DMS53 treated with DMSO at 0.1 percent for 48 hours (cell line): ENCODE data around the gene SNX25.
"Not testable (repeated sequence)": the region's sequence is repeated elsewhere in the genome, so short reads cannot be mapped to it uniquely, and the experiment has no call there.

Source experiments
- DNase-seq: peaks from one replicate; lab custom pipeline; 2025; ENCODE audit not compliant: unreplicated experiment; lab: John Stamatoyannopoulos, UW

SNX25 gene

GRCh38 chr4:185229021-185229818 lies 19.8 kb downstream of the SNX25 start:
- DNase-seq = no peak

GRCh38 chr4:185232370-185232769 lies 23.0 kb downstream of the SNX25 start:
- no peak for DNase-seq

GRCh38 chr4:185235119-185235842 lies 25.9 kb downstream of the SNX25 start:
- no peak for DNase-seq

GRCh38 chr4:185235843-185236503 lies 26.6 kb downstream of the SNX25 start:
- no peak for DNase-seq

DNA sequence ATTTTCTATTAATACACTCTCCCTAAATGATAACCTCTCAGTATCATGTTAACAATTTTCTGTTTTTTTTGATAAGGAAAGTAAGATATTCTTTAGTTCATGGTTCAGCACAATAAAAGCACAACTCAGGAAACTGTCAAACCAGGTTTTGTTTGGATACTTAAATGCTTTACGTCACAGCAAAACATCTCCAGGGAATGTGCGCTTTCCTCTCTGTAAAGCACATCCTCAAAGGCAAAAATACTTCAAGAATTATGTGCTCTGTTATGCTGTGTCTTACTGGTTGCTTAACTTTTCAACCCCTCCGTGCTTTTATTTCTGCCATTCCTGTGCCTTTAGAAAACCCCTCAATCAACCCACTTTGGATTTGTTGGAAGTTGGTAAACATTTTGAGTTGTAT lies 27.8 kb downstream of the SNX25 start:
- DNase-seq = no peak

- DNase-seq = no peak
Observed at GRCh38 chr4:185238215-185238681, 28.9 kb downstream of the SNX25 start.

DNA sequence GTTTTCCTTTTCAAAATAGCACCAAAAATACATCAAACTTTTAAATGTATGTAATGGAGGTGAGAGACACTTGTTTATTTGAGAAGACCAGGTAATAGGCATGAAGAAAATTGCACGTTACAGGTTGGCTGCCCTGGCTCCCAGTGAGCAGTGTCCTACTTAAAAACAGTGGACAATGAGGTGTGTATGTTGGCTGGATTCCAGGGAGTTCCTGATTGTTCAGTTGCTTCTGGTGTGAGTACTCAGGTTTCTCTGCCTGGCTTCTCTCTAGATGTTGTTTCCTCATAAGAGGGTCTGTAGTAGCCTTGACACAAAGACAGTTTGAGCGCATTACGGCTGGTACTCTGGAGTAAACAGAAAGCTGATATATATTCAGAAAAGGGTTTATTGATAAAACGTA lies 29.4 kb downstream of the SNX25 start:
- no peak for DNase-seq

DNA sequence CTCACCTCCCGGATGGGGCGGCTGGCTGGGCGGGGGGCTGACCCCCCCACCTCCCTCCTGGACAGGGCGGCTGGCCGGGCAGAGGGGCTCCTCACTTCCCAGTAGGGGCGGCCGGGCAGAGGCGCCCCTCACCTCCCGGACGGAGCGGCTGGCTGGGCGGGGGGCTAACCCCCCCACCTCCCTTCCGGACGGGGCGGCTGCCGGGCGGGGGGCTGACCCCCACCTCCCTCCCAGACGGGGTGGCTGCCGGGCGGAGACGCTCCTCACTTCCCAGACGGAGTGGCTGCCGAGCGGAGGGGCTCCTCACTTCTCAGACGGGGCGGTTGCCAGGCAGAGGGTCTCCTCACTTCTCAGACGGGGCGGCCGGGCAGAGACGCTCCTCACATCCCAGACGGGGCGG lies 31.1 kb downstream of the SNX25 start:
- not testable (repeated sequence) for DNase-seq

DNA sequence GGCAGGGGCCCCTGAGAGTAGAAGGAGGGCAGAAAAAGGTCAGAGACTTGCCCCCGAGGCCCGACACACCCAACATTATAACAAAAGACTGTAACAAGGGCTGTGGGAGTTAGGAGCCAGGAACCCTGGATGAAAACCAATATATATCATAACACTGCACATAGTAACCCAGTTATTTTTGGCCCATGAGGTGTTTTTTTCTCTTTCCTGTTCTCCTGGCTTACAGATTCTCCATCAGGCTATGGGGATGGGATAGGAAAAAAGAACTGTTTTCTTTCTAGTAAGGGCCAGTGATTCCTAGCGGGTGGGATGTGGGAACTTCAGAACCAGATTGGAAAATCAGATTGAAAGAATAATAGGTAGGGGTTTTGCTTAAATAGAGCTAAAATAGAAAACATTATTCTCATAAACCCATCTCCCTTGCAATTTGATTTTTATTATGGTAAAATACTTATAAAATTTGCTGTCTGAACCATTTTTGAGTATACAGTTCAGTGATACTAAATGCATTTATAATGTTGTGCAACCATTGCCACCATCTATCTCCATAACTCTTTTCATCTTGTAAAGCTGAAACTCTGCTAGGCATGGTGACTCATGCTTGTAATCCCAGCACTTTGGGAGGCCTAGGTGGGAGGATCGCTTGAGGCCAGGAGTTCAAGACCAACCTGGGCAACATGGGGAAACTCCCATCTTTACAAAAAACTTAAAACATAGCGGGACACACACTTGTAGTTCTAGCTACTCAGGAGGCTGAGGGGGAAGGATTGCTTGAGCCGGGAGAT lies 33.5 kb downstream of the SNX25 start:
- no peak for DNase-seq

DNA sequence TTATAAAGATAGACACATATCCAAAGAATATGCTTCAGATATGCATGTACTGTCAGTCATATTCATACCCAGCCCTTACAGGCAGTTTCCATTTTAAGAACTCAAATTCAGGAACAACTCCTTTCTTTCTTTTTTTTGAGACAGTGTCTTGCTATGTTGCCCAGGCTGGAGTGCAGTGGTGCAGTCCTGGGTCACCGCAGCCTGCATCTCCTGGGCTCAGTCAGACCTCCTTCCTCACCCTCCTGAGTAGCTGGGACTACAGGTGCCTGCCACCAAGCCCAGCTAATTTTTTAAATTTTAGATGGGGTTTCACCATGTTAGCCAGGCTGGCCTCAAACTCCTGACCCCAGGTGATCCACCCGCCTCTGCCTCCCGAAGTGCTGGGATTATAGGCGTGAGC lies 34.5 kb downstream of the SNX25 start:
- DNase-seq = no peak

- DNase-seq = no peak
Observed at GRCh38 chr4:185244763-185245162, 35.4 kb downstream of the SNX25 start.

GRCh38 chr4:185246453-185246852 lies 37.1 kb downstream of the SNX25 start:
- no peak for DNase-seq

DNA sequence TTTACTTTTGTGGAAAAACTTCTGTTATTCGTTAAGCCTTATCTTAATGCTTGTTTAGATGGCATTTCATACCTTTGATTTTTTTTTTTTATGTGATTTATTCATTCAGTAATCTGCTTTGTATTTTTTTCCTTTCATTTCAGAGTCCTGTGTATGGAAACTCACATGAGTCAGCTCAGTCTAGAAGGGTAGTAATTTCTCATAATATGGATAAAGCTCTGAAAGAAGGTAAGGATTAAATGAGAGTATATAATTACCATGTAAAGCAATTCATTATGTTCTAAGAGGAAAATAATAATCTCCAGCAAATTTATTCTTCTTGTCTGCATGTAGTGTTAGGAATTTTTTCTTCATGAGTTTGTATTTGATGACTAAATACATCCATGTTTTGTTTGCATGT lies 37.8 kb downstream of the SNX25 start:
- no peak for DNase-seq

DNA sequence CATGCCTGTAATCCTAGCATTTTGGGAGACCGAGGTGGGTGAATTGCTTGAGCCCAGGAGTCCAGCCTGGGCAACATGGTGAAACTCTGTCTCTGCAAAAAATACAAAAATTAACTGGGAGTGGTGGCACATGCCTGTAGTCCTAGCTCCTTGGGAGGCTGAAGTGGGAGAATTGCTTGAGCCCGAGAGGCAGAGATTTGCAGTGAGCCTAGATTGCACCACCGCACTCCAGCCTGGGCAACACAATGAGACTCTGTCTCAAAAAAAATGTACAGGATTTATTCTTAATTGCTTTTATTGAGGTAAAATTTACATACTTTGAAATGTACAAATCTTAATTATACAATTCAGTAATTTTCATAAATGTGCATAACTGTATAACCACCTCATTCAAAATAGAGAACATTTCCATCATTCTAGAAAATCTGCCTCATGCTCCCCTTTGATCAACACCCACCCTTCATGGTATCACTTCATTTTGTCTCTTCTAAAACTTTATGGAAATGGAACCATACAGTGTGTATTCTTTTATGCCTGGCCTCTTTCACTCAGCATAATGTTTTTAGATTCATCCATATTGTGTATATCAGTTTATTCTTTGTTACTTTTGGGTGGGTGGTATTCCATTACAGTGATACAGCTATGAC lies 39.1 kb downstream of the SNX25 start:
- no peak for DNase-seq

- DNase-seq = no peak
Observed at GRCh38 chr4:185249105-185249504, 39.7 kb downstream of the SNX25 start.

- DNase-seq = no peak
Observed at GRCh38 chr4:185254434-185254833, 45.0 kb downstream of the SNX25 start.

GRCh38 chr4:185255868-185256267 lies 46.5 kb downstream of the SNX25 start:
- DNase-seq = no peak

DNA sequence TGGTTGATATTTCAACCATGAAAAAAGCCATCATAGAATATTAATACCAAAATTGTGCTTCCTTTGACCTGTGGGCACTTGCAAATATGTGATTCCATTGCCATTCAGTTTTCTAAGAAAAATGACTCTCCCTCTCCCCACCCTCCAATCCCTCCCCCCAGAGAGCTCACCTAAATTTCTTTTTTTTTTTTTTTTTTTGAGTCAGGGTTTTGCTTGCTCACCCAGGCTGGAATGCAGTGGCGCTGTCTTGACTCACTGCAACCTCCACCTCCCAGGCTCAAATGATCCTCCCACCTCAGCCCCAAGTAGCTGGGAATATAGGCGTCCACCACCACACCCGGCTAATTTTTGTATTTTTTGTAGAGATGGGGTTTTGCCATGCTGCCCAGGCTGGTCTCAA lies 47.0 kb downstream of the SNX25 start:
- no peak for DNase-seq

DNA sequence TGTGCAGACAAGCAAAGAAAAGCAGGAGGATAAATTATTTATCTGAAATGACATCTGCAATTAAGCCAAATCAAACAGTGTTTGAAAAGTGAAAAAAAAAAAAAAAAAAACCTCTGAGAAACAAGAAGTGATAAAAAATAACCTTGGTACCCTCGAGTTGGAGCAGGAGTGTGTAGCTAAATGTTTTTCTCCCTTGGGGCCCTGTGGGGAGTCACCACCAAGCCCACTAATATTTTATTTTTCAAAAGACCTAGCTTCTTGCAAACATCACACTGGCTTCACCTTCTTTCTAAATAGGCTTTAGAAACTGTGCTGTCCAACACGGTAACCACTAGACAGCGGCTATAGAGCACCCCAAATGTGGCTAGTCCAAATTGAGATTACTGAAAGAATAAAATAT lies 47.7 kb downstream of the SNX25 start:
- DNase-seq = no peak

- DNase-seq = no peak
Observed at GRCh38 chr4:185257694-185258093, 48.3 kb downstream of the SNX25 start.

DNA sequence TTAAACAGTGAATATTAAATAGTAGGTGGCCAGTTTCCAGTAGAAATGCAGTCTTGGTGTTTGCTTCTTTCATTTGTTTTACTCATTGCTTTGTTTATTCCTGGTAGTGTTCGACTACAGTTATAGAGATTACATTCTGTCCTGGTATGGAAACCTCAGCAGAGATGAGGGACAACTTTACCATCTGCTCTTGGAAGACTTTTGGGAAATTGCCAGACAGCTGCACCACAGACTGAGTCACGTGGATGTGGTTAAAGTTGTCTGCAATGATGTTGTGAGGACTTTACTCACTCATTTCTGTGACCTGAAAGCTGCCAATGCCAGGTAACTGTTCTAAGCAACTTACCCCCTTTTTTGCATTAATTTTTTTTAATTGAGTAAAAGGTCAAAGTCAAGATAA lies 49.3 kb downstream of the SNX25 start:
- DNase-seq = peak; percentile 7
